Measurements from ENCODE around the gene SIRT7.

SIRT7 gene

GRCh38 chr17:81905424-81905875, 12.5 kb downstream of the SIRT7 start:
- DNase-seq (ENCODE audit: low spot score), result no peak

- no peak for DNase-seq (ENCODE audit: low spot score)
Observed at GRCh38 chr17:81904600-81905423, 13.2 kb downstream of the SIRT7 start.

GRCh38 chr17:81903896-81904599, 13.9 kb downstream of the SIRT7 start:
- DNase-seq (ENCODE audit: low spot score), result no peak

GRCh38 chr17:81903415-81903831, 14.6 kb downstream of the SIRT7 start:
- no peak for DNase-seq (ENCODE audit: low spot score)

- no peak for DNase-seq (ENCODE audit: low spot score)
Observed at GRCh38 chr17:81902653-81903414, 15.1 kb downstream of the SIRT7 start.

- DNase-seq (ENCODE audit: low spot score), result no peak
Observed at GRCh38 chr17:81902023-81902652, 15.8 kb downstream of the SIRT7 start, which contains the start of gene NPB. Gene NPB, plus strand, starts transcription at chr17:81902238. Its CDS starts 40 bp downstream, at chr17:81902278.

GRCh38 chr17:81901167-81902022, 16.6 kb downstream of the SIRT7 start:
- no peak for DNase-seq (ENCODE audit: low spot score)

GRCh38 chr17:81900181-81900820, 17.7 kb downstream of the SIRT7 start:
- DNase-seq (ENCODE audit: low spot score), result no peak

- DNase-seq (ENCODE audit: low spot score), result no peak
Observed at GRCh38 chr17:81899514-81900166, 18.3 kb downstream of the SIRT7 start.

GRCh38 chr17:81898885-81899284, 19.1 kb downstream of the SIRT7 start:
- DNase-seq (ENCODE audit: low spot score), result no peak

GRCh38 chr17:81898029-81898866, 19.7 kb downstream of the SIRT7 start:
- no peak for DNase-seq (ENCODE audit: low spot score)

- no peak for DNase-seq (ENCODE audit: low spot score)
Observed at GRCh38 chr17:81895400-81895799, 22.6 kb downstream of the SIRT7 start.

- DNase-seq (ENCODE audit: low spot score), result no peak
Observed at GRCh38 chr17:81891303-81891552, 26.7 kb downstream of the SIRT7 start.

GRCh38 chr17:81890447-81891302, 27.3 kb downstream of the SIRT7 start:
- DNase-seq (ENCODE audit: low spot score), result no peak

- DNase-seq (ENCODE audit: low spot score), result no peak
Observed at GRCh38 chr17:81889602-81890001, 28.4 kb downstream of the SIRT7 start.

- no peak for DNase-seq (ENCODE audit: low spot score)
Observed at GRCh38 chr17:81888988-81889595, 28.9 kb downstream of the SIRT7 start.

- no peak for DNase-seq (ENCODE audit: low spot score)
Observed at GRCh38 chr17:81888105-81888987, 29.6 kb downstream of the SIRT7 start.
